GM19467 (cell line): ENCODE results near the gene ZNF286A.
"Not testable (repeated sequence)": the region's sequence is repeated elsewhere in the genome, so short reads cannot be mapped to it uniquely, and the experiment has no call there.

Experiments used
- ATAC-seq: cut with Tn5 transposase; IDR thresholded peaks from one replicate; pipeline ENCODE4 v1.9.1; 2021; ENCODE audit warnings: mild to moderate bottlenecking, moderate library complexity; ENCODE audit not compliant: unreplicated experiment

ZNF286A gene

DNA sequence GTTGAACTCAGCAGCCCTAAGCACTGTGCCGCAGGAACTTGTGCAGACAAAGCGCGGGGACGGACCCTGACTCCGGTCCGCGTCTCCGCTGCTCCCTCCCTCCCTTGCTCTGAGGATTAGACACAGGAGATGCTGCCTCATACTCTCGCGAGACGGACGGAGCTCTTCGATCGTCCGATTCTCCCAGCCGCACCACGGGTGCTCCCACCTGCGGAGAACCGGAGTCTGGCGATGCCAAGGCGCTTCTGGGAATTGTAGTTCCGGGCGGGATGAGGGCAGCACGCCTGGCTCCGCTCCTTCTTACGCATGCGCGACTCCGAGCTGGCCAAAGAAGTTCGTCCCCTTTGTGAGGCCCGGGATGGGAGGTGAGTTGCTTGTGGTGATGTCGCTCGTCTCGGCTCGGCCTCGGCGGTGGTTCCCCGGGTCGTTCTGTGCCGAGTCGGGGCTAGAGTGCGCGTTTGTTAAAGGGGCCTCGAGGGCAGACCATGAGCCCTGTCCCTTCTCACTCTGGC is at the start of gene ZNF286A:
TSS of gene ZNF286A (plus strand) at position 340 of the 512 bp plus-strand sequence. CDS start 578 bp downstream, outside the sequence.
- ATAC-seq, result peak; percentile 97

DNA sequence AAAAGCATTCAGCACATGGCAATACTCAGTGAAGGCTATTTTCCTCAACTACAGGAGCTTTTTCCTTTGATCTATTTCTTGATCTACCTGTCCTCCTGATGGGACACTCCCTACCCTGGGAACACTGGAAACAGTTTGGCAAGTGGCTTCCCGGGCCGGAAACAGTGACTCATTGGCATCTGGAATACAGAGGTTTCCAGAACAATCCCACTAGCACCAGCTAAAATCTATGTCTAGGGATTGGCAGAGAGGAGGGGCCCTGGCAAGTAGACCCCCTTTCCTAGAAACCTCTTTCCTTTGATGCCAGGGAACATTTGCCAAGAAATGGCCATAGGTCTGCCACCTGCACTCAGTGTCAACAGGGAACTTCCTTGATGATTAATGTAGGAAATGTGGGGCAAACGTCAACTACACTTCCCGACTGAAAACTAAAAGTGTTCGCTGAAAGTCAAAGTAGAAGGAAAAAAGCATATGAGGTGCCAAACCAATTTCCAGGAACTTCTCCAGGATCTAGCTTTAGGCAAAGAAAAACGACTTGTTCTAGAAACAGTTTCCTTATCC is 49.6 kb upstream of the ZNF286A start:
- no peak for ATAC-seq

DNA sequence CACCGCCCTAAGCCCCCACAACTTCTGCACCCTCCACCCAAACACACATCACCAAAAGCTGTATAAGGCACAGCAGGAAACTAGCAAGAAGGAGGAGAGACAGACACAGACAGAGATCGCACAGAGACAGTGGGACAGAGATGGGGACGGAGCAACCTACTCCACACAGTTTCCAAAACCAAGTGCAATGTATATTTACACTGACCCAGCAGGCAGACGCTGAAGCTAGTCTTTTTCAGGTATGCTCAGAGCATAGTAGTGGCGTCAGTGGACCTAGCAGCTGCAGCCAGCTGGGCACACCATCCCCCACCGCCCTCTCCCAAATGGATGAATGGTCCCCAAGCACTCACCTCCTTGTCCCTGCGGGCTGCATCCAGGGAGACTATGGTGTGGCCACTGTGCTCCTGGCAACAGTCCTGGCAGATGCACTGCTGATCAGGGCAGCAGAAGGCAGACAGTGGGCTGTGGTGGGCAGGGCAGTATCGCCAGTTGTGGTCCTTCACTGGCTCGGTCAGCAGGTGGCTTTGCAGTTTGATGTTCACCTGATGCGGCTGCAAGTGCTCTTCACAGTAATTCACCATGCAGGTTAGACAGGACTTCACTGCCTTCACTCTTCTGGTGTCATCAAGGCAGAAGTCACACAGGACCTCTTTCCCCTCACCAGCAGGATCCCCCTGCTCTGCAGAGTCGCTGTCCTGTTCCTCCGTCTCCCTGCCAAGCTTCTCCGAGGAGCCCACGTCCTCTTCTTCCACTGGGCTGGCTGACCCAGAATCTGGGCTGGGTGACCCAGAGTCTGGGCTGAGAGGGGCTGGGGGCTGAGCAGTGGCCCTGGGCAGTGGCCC is 48.6 kb upstream of the ZNF286A start:
- no peak for ATAC-seq

DNA sequence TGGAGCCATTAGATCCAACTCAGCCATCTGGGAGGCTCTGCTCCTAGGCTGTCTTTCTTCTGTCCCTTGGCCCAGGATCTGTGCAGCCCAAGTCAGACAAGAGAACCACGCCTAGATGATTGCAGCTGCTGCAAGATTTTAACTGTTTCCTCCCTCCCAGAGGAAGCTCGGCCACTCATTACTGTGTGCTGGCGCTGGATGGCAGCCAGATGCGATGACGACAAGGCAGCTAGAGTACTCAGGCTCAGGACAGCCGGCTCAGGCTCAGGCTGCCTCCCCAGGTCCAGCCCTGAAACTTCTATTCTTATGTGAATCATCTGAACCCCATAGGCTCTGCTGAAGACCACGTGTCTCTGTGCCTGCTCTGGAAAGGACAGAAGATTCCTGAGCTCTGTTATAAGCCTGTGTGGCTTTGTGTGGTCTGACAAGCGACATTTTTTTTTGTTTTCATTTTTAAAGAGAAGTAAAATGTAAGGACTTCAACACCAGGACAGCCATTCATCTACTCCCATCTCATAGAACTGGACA is 47.9 kb upstream of the ZNF286A start:
- ATAC-seq, result peak; percentile 82

DNA sequence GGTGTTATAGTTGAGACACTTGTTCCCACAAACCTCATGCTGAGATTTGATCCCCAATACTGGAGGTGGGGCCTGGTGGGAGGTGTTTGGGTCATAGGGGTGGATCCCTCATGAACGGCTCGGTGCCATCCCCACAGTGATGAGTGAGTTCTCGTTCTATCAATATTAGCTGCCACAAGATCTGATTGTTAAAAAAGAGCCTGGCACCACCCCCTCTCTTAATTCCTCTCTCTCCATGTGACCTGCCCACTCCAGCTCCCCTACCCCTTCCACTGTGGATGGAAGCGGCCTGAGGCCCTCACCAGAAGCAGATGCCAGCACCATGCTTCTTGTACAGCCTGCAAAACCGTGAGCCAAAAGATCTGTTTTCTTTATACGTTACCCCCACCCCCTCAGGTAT is 46.6 kb upstream of the ZNF286A start:
- ATAC-seq, result no peak

DNA sequence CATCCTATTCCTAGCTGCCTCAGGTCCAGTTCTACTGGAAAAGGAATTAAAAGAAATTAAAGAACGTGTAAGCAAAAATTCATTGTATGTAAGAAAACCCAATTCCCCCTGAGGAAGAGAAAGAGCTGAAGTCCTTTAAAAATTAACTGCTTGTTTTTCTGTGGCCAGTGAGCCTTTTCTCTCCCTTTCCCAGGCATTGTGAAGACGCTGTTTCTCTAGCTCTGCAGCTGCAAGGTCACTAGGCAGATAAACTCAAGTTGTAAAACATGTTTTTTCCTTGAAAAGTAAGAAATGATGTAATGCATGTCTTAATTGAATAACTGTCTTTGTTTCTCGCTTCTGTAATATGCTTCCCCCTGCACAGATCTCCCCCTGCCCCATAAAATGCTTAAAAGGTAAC is 45.2 kb upstream of the ZNF286A start:
- not testable (repeated sequence) for ATAC-seq

DNA sequence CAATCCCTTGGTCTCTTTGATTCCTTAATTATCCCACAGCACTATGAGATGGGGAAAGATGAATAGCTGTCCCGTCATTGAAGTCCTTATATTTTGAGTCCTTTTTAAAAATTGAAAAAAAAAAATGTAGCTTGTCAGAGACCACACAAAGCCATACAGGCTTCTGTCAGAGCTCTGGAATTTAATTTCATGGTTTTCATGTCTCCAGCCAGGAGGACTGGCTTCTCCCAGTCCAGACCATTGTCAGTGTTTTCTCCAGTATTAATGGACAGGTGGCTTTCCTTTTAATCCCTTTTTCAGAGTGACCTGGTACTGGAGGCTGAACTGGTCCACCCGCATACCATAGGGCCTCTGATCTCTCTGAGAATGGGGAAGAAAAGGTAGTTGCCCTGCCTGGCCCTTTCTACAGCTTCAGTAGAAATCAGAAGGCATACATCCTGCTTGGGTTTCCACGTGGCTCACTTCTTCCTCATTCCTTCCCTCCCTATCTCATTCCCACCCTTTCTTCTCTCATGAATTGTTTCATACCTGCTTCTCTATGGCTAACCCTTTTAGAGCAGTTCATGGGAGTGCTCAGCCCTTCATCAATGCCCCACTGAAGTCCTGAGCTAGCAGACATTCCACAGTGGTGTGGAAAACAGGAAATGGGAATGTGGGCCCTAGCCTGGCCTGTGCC is 44.5 kb upstream of the ZNF286A start:
- ATAC-seq, result no peak

DNA sequence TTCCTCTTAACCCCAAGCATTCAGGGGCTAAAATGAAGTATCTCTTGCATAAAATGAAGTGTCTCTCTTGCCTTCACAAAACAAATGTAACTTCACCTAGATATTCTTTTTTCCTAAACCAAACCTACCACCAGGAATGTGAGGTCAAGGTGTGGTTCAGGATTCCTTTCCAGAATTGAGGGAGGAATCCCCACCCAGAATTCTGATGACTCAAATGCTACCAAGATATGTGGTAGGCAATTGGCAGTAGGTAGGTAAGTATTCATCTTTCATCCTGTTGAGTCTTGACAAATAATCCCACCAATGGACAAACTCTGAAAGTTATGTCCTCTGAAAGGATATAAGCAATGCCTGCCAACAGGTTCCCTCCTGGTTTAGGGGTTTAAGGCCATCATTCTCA is 41.7 kb upstream of the ZNF286A start:
- no peak for ATAC-seq

DNA sequence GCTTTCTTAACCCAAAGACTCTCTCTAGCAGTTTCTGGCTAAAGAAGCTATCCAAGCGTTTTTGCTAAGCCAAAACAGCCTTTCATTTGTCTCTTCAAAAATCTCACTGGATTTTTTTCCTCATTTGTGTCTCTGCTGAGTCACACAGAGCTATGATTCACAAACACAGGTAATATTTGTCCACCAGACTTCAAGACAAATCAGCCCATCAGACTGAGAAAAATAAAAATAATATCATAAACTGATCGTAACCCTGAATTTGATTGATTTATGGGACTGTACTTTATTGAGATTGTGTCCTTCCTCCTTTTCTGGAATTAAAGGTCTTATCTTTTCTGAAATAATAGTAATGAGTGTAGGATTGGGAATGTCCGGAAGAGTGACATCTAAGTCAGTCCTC is 41.3 kb upstream of the ZNF286A start:
- no peak for ATAC-seq

DNA sequence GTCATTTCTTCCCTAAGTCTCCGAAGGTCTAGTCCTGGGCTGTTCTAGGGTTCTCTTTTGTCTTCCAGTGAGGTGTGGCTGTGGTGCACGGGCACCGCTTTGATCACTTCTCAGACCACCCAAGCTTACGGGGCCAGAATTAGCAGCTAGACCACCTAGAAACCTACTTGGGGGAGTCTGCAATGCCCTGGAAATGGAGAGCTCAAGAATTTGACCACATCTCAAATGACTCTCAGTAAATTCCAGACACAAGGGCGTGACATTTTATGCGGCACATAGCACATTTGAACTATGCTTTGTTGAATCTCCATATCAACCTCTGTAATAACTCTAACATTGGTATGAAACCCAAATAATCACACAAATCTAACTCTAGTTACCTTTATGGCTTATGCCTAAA is 40.3 kb upstream of the ZNF286A start:
- no peak for ATAC-seq

DNA sequence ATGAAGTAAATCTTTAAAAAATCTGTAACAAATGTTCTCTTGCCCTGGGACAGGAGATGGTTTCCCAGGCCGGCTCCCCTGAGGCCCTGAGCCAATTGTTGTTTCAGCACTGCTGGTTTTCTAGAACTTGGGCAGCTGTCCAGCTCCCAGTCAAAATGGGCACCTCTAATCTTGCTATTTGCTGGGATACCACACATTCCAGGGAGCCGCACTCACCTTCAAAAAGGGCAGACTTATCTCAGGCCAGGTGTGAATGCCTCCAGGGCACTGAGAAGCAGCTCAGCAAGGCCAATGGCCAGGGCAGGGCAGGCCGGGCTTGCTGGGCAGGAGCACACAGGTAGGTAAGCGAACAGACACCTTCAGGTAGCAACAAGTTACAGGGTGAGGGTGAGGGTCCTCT is 39.9 kb upstream of the ZNF286A start:
- ATAC-seq, result no peak

DNA sequence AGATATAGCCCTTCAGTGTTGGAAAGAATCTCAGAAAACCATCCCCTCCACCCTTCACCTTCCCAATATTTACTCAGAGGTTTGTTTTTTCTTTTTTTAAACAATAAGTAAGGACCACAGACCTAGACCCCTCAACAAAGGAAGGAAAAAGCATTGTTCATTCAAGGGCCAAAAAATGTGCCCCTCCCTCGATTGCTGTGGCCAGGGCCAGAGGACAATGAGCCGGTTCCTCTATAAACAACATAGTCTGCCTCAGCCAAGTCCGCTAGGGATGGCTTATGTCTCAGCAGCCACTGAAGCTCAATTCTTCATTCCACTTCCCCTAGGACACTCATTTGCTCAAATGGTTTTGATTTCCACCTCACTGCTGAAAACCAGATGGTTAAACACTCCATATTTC is 39.5 kb upstream of the ZNF286A start:
- no peak for ATAC-seq

DNA sequence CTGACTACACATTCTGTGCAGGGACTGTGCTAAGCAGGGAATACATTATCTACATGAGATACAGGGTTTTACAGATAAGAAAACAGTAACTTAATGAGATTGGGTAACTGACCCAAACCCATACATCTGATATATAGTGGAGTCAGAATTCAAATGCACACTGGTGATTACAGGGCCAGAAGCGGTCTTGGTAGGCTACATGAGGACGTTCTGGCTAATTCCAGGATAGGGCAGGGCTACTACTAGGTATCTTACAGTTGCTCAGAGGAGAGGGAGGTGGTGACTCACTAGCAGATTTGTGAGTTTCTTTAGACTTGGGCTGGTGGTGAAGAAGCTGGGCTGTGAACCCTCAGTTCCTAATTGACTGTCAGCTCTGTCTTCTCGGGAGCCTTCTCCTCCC is 36.9 kb upstream of the ZNF286A start:
- no peak for ATAC-seq

DNA sequence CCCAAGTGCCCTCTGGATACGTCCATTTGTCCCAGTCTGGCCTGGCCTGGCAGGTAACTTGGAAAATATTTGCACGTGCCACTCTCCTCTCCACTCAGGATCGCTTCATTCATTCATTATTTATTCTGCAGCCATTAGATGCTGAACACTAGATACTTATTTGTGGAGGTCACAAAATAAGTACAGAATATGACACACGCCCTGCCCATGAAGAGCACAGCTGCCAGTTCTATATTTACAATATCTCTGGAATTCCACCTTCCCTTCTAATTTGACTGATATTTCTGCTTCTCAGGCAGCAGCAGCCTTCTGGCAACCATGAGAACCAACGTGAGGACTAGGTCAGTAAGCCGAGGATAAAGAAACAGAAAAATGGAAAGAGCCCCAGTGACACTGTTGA is 36.4 kb upstream of the ZNF286A start:
- ATAC-seq, result no peak

DNA sequence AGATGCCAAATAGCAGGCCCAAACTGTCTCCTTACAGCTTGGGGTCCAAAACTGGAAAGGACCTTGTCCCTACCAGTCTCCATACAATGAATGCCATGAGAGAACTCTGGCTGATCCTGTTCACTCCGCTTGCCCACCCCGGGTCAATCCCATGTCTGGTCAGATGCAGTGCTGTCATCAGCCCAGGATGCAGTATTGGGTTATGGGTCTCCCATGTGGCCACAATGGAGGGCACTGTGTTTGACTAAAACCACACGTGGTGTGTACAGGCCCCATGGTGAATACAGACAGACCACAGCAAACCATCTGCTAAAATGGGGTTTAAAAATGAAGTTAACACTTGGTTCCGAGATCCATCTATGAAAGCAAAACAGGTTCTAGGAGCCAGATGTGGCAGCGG is 35.9 kb upstream of the ZNF286A start:
- ATAC-seq, result no peak

DNA sequence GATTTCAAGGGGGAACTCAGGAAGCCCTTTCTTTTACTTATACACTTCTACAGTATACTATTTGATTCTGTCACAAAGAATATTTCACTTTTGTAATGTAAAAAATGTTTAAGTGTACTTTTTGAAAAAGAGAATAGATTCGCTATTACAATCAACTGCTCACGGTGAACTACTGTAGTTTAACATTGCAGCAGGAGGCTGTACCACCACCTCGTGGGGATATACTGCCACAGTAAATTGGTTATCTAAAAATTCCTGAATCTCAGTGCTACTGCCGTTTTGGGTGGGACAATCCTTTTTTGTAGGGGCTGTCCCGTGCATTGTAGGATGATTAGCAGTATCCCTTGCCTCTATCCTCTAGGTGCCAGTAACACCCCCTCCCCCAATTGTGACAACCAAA is 30.0 kb upstream of the ZNF286A start:
- not testable (repeated sequence) for ATAC-seq

DNA sequence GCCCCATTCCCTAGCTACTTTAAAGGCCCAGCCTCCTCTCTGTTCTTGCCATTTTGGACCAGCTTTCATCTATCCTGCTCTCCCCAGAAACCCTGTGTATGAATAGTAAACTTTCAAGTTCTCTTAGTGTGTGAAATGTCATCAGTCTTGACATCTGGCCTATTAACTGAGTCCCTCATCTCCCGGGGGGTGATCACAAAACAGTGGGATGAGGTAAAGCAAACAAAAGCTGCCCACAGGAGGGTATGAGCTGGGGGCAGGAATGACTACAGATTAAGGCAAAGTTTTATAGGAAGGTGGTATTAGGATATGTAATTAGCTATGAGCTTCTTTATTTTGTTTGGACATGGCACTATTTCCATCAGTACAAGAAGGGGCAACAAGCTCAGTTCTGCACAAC is 24.9 kb upstream of the ZNF286A start:
- not testable (repeated sequence) for ATAC-seq

DNA sequence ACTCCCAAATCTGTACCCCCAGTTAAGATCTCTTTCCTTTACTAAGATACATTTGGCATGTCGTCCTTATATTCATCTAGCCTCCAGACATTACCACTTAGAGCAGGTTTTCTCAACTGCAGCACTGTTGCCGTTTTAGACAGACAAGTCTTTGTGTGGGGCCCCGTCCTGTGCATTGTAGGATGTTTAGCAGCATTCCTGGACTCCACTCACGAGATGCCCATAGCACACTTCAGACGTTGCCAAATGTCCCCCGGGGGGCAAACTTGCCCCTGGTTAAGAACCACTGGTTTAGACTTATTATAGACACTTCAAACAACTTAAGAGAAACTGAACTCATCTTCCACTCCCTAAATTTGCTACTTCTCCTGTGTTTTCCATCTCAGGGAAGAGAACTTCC is 23.6 kb upstream of the ZNF286A start:
- ATAC-seq, result not testable (repeated sequence)

DNA sequence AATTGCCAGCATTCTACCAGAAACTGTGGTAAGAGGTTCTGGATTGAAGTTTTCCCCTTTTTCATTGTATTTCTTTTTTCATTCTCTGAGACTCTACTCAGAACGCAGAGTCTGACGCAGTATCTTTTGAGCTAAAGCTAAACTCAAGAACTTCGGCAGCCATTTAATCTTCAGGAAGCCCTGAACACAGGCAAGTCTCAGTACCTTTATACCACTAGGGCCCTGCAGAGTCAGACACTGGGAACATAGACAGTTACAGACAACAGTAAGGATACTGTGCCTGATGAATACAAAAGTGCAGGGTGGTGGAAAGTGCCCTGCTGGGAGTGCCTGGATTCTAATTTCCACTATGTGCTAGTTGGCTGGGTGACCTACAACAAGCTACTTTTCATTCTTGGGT is 16.4 kb upstream of the ZNF286A start:
- not testable (repeated sequence) for ATAC-seq

DNA sequence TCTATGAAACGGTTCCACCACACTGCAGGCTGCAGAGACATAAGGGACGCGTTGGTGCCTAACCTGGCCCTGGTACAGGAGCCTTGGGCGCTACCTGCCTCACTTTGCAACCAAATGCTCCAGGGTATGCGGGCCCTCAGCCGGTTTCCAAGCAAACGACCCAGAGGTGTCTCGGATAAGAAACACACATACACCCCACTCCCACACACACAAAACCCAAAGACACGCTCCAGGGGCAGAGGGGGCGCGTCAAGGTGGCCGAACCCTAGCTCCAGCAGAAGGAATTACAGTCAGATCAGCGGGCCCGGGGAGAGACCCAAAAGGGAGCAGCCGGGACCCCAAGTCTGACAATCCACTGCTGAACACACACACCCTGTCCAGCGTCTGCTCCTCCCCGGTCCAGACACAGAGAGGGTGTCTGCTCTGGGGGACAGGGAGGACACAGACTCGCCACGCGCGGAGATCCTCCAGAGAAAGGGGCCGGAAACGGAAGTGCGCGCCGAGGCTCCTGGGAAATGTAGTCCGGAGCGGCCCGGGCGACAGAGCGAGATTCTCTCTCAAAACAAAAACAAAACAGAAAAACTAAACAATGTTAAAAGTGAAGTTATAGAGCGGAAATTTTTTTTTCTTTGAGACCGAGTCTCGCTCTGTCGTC is 15.6 kb upstream of the ZNF286A start, which contains the start of gene TRIM16:
TSS of gene TRIM16 (minus strand) at position 488 of the 655 bp plus-strand sequence. CDS start 32,702 bp downstream, outside the sequence.
- peak; percentile 96 for ATAC-seq

DNA sequence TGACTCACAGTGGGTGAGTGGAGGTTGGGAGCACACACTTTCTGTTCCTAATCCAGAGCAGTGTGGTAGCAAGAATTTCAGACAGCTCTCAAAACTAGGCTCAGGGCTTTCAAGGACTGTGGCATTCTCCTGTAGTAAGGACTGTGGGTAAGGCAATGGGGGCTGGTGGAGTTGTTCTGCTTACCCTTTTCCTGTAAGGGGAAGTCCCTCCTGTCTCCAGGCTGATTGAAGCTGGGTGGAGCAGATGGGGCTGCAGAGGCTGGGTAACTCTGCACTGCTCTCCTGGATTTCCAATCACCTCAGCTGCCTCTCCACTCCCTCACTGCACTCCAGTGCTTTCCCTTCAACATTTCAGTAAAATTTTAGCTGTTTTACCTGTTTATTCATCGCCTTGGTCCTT is 12.1 kb upstream of the ZNF286A start:
- ATAC-seq, result not testable (repeated sequence)
